Neural progenitor cell (in vitro differentiated cells): ENCODE results near the gene PAXX.

Experiments
- CTCF ChIP-seq: fragments of 200-600 bp; sonication (generic); IDR thresholded peaks from 2 replicates; pipeline ENCODE4 v1.5.1; 2017; ENCODE audit warnings: antibody characterized with exemption, mild to moderate bottlenecking
- EZH2phosphoT487 ChIP-seq: fragments of 200-600 bp; sonication (generic); IDR thresholded peaks from 2 replicates; pipeline ENCODE4 v1.6.1; 2017; ENCODE audit warnings: antibody characterized with exemption

- TF ChIP-seq CTCF (no peak), EZH2phosphoT487 (no peak)
Measured at GRCh38 chr9:137030538-137031527, 38.6 kb downstream of the PAXX start.
